ENCODE measurements around the gene NTS. TPM values are rescaled to one million over a fixed set of nuclear protein-coding genes. Genes with fewer than 3 reads are reported as not detected.

Gene NTS, protein sequence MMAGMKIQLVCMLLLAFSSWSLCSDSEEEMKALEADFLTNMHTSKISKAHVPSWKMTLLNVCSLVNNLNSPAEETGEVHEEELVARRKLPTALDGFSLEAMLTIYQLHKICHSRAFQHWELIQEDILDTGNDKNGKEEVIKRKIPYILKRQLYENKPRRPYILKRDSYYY
- 80.3 and 91.2 TPM in 2 replicates for total RNA-seq (2014; rRNA removed; shearing (Covaris generic))
- 48.7 and 58.4 TPM in 2 replicates for polyA plus RNA-seq (2015; cell fraction: cytosol; rRNA removed)
- 4.8 and 5.9 TPM in 2 replicates for polyA plus RNA-seq (2015; cell fraction: nucleus; rRNA removed)

DNA sequence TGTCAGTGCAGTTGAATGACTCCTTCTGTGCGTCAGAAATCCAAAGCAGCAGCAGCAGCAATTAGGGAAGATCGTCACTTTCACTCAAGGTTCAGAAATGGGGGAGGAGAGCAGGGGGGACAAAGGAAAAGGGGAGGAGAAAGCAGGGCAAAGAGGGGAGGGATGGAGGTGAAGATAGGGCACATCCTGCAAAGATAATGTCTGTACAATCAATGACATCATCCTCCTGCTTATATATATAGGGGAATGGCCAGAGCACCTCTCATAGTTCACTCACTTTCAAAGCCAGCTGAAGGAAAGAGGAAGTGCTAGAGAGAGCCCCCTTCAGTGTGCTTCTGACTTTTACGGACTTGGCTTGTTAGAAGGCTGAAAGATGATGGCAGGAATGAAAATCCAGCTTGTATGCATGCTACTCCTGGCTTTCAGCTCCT is at the start of gene NTS:
Gene NTS (plus strand): TSS at position 265 of the 431 bp plus-strand sequence. CDS start 109 bp downstream, at position 374.
- peak; percentile 72 for DNase-seq (ENCODE audit: low read depth, low spot score)
- in situ Hi-C loops (cut with HindIII; ENCODE audit: low pct_unique_long_range_greater_than_20kb, low sequenced_read_pairs): no loop called here

DNA sequence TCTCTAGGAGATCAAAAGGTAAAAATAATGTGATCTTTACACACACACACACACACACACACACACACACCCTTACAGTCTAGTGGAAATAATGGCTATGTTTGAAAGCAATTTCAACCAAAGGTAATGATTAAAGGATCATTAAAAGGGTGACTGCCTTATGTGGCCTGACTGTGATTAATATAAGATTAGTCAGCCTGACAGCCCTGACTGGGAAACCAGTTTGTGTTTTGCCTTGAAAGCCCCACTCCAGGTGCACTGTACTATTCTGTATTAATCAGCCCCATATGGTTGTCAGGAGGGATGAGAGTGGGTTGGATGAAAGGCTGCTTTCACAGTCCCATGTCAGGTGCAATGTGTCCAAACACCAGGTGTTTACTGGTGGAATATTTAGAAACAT is 48.3 kb upstream of the NTS start:
- in situ Hi-C loops (cut with HindIII; ENCODE audit: low pct_unique_long_range_greater_than_20kb, low sequenced_read_pairs): no loop called here

DNA sequence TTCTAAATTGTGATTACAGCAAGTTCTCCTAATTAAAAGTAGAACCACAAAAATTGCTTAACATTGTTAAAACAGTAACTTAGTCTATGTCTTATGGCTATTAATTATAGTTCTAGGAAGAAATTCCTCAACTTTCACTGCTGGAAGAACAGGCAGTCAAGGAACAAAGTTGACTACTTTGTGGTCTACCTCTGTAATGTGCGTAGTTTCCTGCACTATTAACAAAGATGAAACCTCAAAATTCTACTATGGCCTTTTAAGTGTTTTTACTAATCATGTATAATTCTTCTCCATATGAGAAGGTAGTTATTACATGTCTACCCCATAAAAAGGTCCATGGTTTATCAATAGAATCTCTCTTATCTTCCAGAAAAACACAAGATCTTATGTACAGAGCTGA is 45.5 kb upstream of the NTS start:
- in situ Hi-C loops (cut with HindIII; ENCODE audit: low pct_unique_long_range_greater_than_20kb, low sequenced_read_pairs): no loop called here
- no peak for DNase-seq (ENCODE audit: low read depth, low spot score)

More for the DNA sequence above, 48.3 kb upstream of the NTS start:
- DNase-seq (ENCODE audit: low read depth, low spot score): no peak

DNA sequence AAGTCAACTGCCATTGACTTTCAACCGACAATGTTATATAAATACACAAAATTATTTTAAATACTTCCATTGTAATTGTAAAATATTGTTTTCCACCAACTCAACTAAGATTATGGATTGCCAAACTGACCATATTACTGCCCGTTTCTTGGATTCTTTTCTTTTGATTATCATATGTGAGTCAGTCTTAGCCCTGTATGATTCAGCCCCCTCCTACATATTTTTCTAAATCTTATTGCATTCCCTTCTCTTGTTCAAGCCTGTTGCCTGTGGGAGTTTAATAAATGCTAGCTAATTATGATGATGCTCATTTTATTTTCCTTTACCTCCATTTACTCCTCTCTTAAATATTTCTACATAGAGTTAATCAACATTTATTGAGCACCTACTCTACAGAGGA is 44.7 kb upstream of the NTS start:
- no peak for DNase-seq (ENCODE audit: low read depth, low spot score)
- in situ Hi-C loops (cut with HindIII; ENCODE audit: low pct_unique_long_range_greater_than_20kb, low sequenced_read_pairs): no loop called here

DNA sequence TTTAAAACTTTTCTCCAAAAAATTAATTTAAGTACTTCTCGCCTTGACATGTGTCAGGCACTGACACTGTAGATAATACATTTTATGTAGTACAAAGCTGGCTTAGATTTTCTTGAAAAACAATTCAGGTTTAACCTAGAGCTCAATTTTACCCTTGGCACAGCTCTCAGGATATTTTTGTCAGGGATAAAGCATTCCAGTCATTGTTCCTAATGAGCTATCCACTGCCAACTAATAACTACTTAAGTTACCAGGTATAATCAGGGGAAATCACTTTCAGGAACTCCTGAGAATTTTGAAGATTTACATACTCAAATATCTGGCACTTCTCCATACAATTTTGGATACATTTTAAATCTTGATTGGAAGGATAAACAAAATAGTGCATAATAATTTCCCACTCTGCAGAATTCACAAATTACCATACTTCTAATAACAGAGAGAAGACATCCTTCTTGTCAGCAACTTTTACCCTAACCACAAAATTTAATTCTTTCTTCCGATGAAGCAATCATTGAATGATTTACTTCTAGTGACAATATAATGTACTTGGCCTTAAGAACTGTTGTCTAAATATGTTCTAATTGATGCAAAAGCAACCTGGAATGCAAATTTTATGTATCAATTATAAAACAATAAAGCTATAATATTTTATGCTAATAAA is 42.6 kb upstream of the NTS start:
- in situ Hi-C loops (cut with HindIII; ENCODE audit: low pct_unique_long_range_greater_than_20kb, low sequenced_read_pairs): no loop called here

DNA sequence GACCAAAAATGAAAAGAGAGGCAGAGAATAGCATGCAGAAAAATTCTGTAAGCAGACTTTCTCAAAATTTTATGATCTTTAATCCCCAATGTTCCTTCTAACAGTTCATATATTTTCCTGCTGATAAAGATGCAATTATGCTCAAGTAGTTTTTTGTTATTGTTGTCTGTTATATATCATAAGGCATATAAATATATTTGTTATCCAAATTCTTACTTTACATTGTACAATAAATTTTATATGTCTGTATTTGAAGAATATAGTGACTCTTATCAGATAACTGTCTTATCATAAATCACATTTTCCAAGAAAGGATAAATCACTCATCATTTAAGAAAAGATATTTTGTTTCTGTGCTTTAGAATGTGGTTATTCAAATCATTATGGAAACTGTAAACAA is 40.5 kb upstream of the NTS start:
- DNase-seq (ENCODE audit: low read depth, low spot score): no peak
- in situ Hi-C loops (cut with HindIII; ENCODE audit: low pct_unique_long_range_greater_than_20kb, low sequenced_read_pairs): no loop called here

More for the DNA sequence above, 42.6 kb upstream of the NTS start:
- no peak for DNase-seq (ENCODE audit: low read depth, low spot score)

DNA sequence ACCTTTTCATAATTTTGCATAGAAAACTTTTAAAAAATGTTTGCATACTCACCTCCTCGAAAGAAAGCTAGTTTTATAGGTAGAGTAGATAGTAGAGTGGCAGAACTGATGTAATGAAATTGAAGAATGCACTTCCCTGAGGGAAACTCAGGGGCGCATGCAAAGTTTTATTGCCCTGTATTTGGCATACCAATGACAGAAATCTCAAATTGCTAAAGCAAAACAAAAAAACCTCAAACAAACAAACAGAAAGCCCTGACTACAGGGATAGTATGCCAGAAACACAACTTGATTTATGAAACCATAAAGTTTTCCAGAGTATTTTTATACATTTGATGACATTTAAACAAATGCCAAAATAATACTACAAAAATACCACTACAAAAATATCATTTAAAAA is 39.7 kb upstream of the NTS start:
- no peak for DNase-seq (ENCODE audit: low read depth, low spot score)
- in situ Hi-C loops (cut with HindIII; ENCODE audit: low pct_unique_long_range_greater_than_20kb, low sequenced_read_pairs): no loop called here

DNA sequence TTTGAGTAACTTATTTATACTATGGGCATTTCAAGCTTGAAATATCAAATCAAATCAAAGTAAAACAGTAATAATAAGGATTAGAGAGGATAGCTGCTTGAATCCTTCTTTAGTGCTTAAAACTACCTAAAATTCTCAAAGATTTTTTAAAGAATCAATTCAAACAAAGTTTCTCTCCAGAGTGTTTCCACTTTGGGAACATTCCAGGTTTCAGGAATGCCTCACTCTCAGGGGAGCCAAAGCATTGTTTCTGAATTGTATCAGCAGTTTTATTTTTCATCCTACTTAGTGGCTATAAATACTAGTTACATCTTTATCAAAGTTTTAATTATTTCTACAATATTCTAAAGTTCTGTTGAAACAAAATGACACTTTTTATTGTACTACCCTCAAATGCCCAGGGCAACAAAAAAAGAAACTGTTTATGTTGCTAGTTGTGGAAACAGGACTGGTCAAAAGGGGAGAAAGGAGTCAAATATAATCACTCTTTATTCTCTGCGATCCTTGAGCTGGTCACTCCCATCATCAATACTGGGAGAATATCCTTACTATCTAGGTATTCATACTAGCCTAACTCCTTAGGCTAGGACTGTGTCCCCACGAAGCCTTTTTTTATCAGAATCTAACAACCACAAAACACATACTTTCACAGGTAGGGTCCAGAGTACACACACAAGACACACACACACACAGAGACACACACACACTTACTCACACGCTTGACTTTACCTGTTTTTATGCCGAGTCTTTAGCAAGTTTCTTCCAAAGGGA is 38.5 kb upstream of the NTS start:
- in situ Hi-C loops (cut with HindIII; ENCODE audit: low pct_unique_long_range_greater_than_20kb, low sequenced_read_pairs): no loop called here
- peak; percentile 10 for DNase-seq (ENCODE audit: low read depth, low spot score)

DNA sequence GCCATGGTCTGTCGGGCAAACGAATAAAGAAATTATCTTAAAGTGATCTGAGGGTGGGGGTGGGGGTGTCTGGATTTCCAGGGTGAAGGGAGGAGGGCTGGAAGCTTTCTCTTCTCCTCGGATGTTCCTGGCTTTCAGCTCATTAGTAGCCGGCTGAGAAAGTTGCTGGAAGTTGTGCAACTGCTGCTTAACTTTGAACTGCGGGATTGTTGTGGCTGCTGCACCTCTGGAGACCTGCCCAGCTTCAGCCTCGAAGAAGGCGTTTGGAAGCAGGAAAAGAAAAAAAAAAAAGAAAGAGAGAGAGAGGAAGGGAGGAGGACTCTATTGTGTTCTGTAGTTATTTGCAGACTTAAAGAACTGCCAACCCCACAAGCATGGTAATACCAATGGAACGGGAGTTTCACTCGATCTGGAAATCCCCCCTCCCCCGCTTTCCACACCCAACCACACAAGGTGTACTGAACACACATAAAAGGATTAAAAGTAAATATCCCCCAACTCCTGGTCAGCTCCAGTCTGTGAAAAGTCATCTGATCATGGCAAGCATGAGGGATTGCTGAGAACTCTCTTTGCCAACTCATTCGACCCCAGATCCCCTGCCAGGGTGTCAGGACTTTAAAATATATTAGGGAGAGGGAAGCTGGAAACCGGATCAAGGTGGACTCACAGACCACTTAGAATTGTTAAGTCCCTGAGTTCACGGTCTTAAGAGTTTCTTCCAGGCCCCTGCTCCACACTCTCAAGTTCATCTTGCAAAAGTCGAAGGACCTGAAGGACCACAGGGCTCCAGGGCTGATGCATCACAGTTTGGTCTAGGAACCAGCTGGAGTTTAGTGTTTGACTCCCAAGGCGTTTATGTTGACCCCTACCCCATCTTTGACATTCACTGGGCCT is 37.7 kb upstream of the NTS start, which contains the start of gene RASSF9:
Gene RASSF9 (minus strand): TSS at position 213 of the 894 bp plus-strand sequence. CDS start 208 bp downstream, at position 5.
- in situ Hi-C loops (cut with HindIII; ENCODE audit: low pct_unique_long_range_greater_than_20kb, low sequenced_read_pairs): no loop called here
- DNase-seq (ENCODE audit: low read depth, low spot score): peak; percentile 8

DNA sequence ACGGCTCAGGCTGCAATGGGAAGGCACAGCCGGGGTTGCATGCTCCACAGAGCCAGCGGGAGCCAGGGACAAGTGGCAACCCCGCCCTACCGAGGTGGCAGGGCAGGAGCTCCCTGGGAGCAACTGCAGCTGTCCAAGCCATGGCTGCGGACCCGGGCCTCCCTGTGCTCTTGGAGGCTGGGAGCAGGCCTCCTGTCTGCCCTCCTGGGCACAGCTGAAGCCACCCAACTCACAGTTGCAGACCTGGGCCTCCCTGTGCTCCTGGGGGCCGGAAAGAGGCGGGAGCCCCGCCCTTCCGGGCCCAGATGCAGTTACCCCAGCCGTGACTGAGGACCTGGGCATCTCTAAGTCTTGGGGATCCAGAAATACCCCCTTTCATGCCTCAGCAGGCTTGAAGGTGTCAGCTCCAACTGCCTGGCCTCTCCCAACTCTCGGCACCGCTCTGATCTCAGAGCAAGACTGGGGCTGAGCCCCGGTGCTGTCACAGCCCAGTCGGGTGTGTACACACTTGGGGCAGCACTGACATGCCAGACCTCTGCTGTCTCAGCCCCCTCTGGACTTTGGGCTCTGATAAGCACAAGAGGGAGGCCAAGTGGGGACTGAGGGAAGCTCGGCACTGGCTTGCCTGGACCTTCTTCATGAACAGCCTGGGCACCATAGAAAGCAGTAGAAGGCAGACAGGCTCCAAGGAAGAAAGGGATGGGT is 30.3 kb upstream of the NTS start:
- DNase-seq (ENCODE audit: low read depth, low spot score): no peak
- in situ Hi-C loops (cut with HindIII; ENCODE audit: low pct_unique_long_range_greater_than_20kb, low sequenced_read_pairs): no loop called here

DNA sequence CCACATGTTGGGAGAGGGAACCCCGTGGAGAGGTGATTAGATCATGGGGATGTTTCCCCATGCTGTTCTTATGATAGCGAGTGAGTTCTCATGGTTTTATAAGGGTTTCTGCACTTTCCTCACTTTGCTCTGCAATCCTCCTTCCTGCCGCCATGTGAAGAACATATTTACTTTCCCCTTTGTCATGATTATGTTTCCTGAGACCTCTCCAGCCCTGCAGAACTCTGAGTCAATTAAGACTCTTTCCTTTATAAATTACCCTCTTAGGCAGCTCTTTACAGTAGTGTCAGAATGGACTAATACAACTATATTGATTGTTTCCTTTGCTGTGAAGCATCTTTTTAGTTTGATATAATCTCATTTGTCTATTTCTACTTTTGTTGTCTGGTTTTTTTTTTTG is 24.8 kb upstream of the NTS start:
- in situ Hi-C loops (cut with HindIII; ENCODE audit: low pct_unique_long_range_greater_than_20kb, low sequenced_read_pairs): no loop called here
- DNase-seq (ENCODE audit: low read depth, low spot score): no peak

DNA sequence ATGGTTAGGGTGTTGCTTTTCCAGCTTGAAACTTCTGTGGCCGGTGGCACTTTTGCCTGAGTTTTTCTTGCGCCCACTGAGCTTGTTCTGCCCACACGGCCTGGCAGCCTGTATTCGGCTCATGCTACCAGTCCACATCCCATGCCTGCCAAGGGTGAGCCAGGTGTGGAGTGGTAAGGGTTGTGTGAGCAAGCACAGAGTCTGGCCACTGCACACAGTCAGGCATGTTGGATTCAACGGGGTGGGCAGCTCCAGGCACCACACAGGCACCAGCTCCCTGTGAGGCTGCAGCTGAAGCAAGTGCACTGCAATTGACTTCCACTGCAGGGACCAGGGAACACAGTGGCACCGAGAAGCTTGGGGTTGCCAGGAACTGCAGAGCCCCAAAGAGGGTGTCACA is 18.8 kb upstream of the NTS start:
- in situ Hi-C loops (cut with HindIII; ENCODE audit: low pct_unique_long_range_greater_than_20kb, low sequenced_read_pairs): no loop called here
- DNase-seq (ENCODE audit: low read depth, low spot score): no peak

DNA sequence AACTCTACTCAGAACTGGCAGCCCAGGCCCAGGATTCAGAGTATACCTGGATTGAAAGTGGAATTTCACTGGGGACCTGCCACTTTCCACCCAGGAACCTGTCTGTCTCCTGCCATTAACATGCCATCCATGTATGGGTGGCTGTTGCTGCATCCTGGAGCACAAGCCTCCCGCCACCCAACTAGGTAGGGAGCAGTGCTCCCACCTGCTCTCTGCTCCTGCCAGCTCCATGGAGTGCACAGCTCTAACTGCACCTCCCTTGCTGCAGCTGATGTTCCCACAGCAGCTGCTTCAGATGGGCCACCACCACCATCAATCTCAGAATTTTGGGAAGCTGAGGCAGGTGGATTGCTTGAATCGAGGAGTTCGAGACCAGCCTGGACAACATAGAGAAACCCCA is 17.1 kb upstream of the NTS start:
- in situ Hi-C loops (cut with HindIII; ENCODE audit: low pct_unique_long_range_greater_than_20kb, low sequenced_read_pairs): no loop called here

DNA sequence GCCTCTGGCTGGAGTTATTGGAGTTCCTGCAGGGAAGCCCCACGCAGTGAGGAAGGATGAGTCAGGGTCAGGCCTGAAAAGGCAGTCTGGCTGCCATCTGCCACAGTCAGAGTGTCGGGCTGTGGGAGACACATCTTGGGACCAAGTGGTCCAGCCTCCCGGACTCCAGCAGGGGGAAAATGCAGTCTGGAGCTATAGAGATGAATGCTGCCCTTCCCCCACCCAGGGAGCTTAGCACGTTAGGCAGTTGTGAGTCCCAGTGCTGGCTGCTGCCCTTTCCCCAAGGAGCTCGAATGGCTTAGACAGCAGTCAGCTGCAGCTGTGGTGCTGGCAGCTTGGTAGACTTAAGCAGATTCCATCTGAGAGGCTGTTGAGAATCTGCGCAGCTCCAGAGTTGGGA is 8.2 kb upstream of the NTS start:
- in situ Hi-C loops (cut with HindIII; ENCODE audit: low pct_unique_long_range_greater_than_20kb, low sequenced_read_pairs): no loop called here
- no peak for DNase-seq (ENCODE audit: low read depth, low spot score)

More for the DNA sequence above, 17.1 kb upstream of the NTS start:
- no peak for DNase-seq (ENCODE audit: low read depth, low spot score)

DNA sequence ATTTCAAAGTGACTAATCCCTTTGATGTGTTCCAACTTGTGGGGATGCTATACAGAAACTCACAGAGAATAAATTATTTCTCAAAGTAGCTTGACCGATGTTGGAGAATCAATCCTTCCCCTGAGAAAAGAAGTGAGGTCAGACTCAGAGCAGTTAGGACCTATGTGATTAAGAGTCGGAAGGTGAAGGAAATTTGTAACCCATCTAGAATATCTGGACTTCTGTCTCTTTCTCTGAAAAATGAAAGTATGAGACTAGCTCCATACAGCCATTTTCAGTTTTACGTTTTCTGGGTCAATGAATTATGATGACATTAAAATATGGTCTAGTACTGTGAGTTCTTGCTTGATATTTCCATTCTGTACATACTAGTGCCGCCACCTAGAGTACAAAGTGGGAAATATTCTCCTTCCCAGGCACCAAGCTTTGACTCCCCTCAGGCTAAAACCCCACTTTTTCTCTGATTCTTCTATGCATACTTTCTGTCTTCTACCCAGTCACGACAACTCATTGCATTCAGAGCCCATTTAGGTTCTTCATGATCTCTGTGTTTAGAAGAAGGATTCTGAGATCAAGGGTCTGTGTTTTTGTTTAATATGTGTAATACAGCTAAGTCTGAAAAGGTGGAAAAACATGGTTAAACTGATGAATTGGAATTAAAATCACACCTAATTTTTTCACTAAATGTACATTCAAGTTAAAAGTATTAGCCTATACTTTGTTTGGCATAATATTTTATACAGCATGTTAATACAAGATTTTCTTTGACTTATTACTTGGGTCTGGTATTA is 6.9 kb upstream of the NTS start:
- in situ Hi-C loops (cut with HindIII; ENCODE audit: low pct_unique_long_range_greater_than_20kb, low sequenced_read_pairs): no loop called here
- peak; percentile 81 for DNase-seq (ENCODE audit: low read depth, low spot score)

DNA sequence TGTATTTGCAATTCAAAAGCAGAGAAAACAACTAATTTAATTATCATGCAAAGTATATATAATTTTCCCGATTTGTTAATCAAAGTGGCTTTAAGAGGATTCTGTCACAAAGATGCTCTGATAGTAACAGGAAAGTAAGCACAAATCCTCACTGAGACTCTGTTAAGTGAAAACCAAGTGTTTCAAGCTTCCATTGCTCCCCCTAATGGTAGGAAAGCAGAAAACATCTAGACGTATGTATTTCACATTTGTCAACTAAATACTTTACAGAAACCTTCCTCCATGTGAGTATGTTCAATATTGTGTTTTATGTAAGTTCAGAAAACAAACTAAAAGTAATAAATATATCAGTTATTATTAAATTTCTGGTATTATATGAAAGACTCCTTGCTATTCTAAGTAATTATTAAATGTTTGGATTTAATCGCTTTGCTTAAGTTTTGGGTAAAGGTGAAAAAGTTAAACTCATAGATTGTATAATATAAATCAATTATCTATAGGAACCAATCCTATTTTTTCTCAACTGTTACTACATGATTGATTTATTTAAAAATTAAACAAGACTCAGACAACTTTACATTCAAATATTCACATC is 1.5 kb upstream of the NTS start:
- in situ Hi-C loops (cut with HindIII; ENCODE audit: low pct_unique_long_range_greater_than_20kb, low sequenced_read_pairs): no loop called here
- DNase-seq (ENCODE audit: low read depth, low spot score): peak; percentile 85
